Neutrophil (primary cell): Measurements from ENCODE around the gene XDH.

Experiments
- H3K27ac ChIP-seq: fragments of 200-600 bp; sonication (generic); 2 replicates; pipeline ENCODE4 v1.5.1; 2016; ENCODE audit warnings: mild to moderate bottlenecking, moderate library complexity
- H3K27me3 ChIP-seq: fragments of 200-600 bp; sonication (generic); 2 replicates; pipeline ENCODE4 v1.6.0; 2016; ENCODE audit warnings: mild to moderate bottlenecking
- H3K36me3 ChIP-seq: fragments of 200-600 bp; sonication (generic); 2 replicates; pipeline ENCODE4 v1.5.1; 2017
- H3K4me1 ChIP-seq, 2 experiments: fragments of 200-600 bp in 1 of 2; sonication (generic) in 1 of 2; 1 replicate in 1 of 2; 2 replicates in 1 of 2; pipeline versions ENCODE4 v1.5.1 to v1.6.1; 2013 to 2016; ENCODE audit warnings: low read depth in 1 of 2, low read length in 1 of 2, mild to moderate bottlenecking in 1 of 2, moderate library complexity in 1 of 2; ENCODE audit not compliant: control insufficient read depth in 1 of 2, insufficient read depth in 1 of 2
- H3K4me3 ChIP-seq, 2 experiments: fragments of 200-600 bp in 1 of 2; sonication (generic) in 1 of 2; 1 replicate in 1 of 2; 2 replicates in 1 of 2; pipeline ENCODE4 v1.5.1; 2013 to 2016; ENCODE audit warnings: low read depth in 1 of 2, low read length in 1 of 2, mild to moderate bottlenecking in 1 of 2, moderate library complexity in 1 of 2
- H3K9me3 ChIP-seq: fragments of 200-600 bp; sonication (generic); 2 replicates; pipeline ENCODE4 v1.5.1; 2016
- CTCF ChIP-seq: fragments of 200-600 bp; sonication (generic); IDR thresholded peaks from 2 replicates; pipeline ENCODE4 v1.5.1; 2016; ENCODE audit warnings: antibody characterized with exemption

Gene XDH

GRCh38 chr2:31324016-31324633 lies 90.4 kb downstream of the XDH start:
- peaks cover 15 to 19% of the 10 kb centered on the region in 2 experiments for H3K4me1 ChIP-seq
- no peak for TF ChIP-seq CTCF
- H3K27me3 ChIP-seq, result no peaks in the 10 kb centered on the region
- H3K27ac ChIP-seq, result no peak overlapping the region
- H3K36me3 ChIP-seq, result no peaks in the 10 kb centered on the region
- no peaks in the 10 kb centered on the region for H3K9me3 ChIP-seq
- no peak overlapping the region for H3K4me3 ChIP-seq

- H3K27me3 ChIP-seq, result no peaks in the 10 kb centered on the region
- H3K9me3 ChIP-seq, result no peaks in the 10 kb centered on the region
- H3K4me3 ChIP-seq, result no peak overlapping the region
- H3K36me3 ChIP-seq, result no peaks in the 10 kb centered on the region
- H3K4me1 ChIP-seq, result peaks cover 28 to 34% of the 10 kb centered on the region in 2 experiments
- no peak for TF ChIP-seq CTCF
- no peak overlapping the region for H3K27ac ChIP-seq
These were observed 92.2 kb downstream of the XDH start for GRCh38 chr2:31322371-31322770.

GRCh38 chr2:31319406-31320175 lies 95.0 kb downstream of the XDH start:
- no peaks in the 10 kb centered on the region for H3K9me3 ChIP-seq
- peaks cover 28 to 31% of the 10 kb centered on the region in 2 experiments for H3K4me1 ChIP-seq
- no peaks in the 10 kb centered on the region for H3K27me3 ChIP-seq
- H3K36me3 ChIP-seq, result no peaks in the 10 kb centered on the region
- no peak for TF ChIP-seq CTCF
- peak overlapping the region; percentile 76 for H3K27ac ChIP-seq
- H3K4me3 ChIP-seq, result no peak overlapping the region

- TF ChIP-seq CTCF, result no peak
- Histone ChIP-seq H3K27ac (peak overlapping the region; percentile 76), H3K27me3 (no peaks in the 10 kb centered on the region), H3K4me1 (peaks cover 28% of the 10 kb centered on the region in 2 experiments), H3K4me3 (peak overlapping the region in 1 of 2 experiments; percentile 7), H3K36me3 (no peaks in the 10 kb centered on the region), H3K9me3 (no peaks in the 10 kb centered on the region)
These were observed 95.9 kb downstream of the XDH start for GRCh38 chr2:31318361-31319336.

- Histone ChIP-seq H3K4me1 (peaks cover 28% of the 10 kb centered on the region in 2 experiments), H3K36me3 (no peaks in the 10 kb centered on the region), H3K9me3 (no peaks in the 10 kb centered on the region), H3K4me3 (no peak overlapping the region), H3K27ac (no peak overlapping the region), H3K27me3 (no peaks in the 10 kb centered on the region)
- no peak for TF ChIP-seq CTCF
These were observed 97.1 kb downstream of the XDH start for GRCh38 chr2:31317396-31317795.
